NCI-H345 treated with DMSO at 0.1 percent for 48 hours (cell line): Measurements from ENCODE around the gene PHF1.

Experiments
- DNase-seq: peaks from one replicate; lab custom pipeline; 2025; ENCODE audit not compliant: unreplicated experiment; lab: John Stamatoyannopoulos, UW

The PHF1 gene

GRCh38 chr6:33417128-33417902 is 6.5 kb downstream of the PHF1 start:
- no peak for DNase-seq

GRCh38 chr6:33417903-33418689 is 7.3 kb downstream of the PHF1 start, which contains the start of gene CUTA:
CUTA (minus strand) TSS chr6:33418107; CDS start chr6:33418000, 107 bp downstream.
- peak; percentile 98 for DNase-seq

GRCh38 chr6:33418690-33419291 is 8.0 kb downstream of the PHF1 start:
- DNase-seq = no peak

- DNase-seq = no peak
Observed at GRCh38 chr6:33419580-33420490, 9.0 kb downstream of the PHF1 start, which contains the start of gene SYNGAP1. SYNGAP1 (plus strand) TSS chr6:33420065; CDS start chr6:33420265, 200 bp downstream.

- no peak for DNase-seq
Observed at GRCh38 chr6:33420491-33421343, 9.9 kb downstream of the PHF1 start.

- no peak for DNase-seq
Observed at GRCh38 chr6:33421344-33421643, 10.5 kb downstream of the PHF1 start.

- no peak for DNase-seq
Observed at GRCh38 chr6:33423777-33424176, 13.0 kb downstream of the PHF1 start.

- DNase-seq = no peak
Observed at GRCh38 chr6:33424855-33425667, 14.2 kb downstream of the PHF1 start.

GRCh38 chr6:33425668-33426577 is 15.1 kb downstream of the PHF1 start:
- peak; percentile 75 for DNase-seq

GRCh38 chr6:33426590-33427511 is 16.0 kb downstream of the PHF1 start:
- peak; percentile 19 for DNase-seq

- DNase-seq = no peak
Observed at GRCh38 chr6:33427585-33428223, 16.9 kb downstream of the PHF1 start.

- no peak for DNase-seq
Observed at GRCh38 chr6:33428224-33428965, 17.6 kb downstream of the PHF1 start.

- no peak for DNase-seq
Observed at GRCh38 chr6:33428966-33429749, 18.3 kb downstream of the PHF1 start.

GRCh38 chr6:33429750-33430052 is 18.9 kb downstream of the PHF1 start:
- no peak for DNase-seq

GRCh38 chr6:33430334-33430733 is 19.5 kb downstream of the PHF1 start:
- DNase-seq = no peak
